ENCODE results near the gene TNN. TPM values are rescaled to one million over a fixed set of nuclear protein-coding genes. Genes with fewer than 3 reads are reported as not detected.

TNN gene
- total RNA-seq, 2 donors from 2014 or later, result under 0.01 TPM; not detected in 1

DNA sequence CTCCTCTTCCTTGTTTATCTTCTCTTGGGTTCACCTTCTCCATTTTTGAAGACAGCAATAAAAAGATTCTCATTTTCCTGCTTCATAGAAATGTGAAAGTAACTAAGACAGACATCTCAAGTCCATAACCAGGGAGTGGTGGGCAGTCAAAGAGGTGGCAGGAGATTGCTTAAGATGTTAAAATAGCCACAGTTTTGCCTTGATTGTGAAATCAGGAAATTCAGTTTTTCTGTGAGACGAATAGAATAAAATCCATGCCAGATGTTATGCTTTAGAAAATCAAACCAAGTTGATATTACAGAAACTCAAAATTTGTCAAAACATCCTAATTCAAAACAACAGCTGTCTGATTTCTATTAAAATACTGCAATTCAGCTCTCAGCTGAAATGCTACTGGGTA lies 57.2 kb downstream of the TNN start:
- Histone ChIP-seq H3K9me3 (no peaks in the 10 kb centered on the region), H3K4me1 (no peaks in the 10 kb centered on the region), H3K4me3 (no peak overlapping the region), H3K27ac (no peak overlapping the region), H3K27me3 (no peaks in the 10 kb centered on the region), H3K36me3 (replicated peaks in 1 of 2; ENCODE audit: insufficient read depth in 1 of 2, low read depth in 2 of 2) (no peaks in the 10 kb centered on the region)
- intact Hi-C loops (cut with DNase I), result no loop called here
- WGBS, 2 donors, result 38 to 48% methylated on average over 1 of the region's 1 CpG
- TF ChIP-seq, protein P1, sequence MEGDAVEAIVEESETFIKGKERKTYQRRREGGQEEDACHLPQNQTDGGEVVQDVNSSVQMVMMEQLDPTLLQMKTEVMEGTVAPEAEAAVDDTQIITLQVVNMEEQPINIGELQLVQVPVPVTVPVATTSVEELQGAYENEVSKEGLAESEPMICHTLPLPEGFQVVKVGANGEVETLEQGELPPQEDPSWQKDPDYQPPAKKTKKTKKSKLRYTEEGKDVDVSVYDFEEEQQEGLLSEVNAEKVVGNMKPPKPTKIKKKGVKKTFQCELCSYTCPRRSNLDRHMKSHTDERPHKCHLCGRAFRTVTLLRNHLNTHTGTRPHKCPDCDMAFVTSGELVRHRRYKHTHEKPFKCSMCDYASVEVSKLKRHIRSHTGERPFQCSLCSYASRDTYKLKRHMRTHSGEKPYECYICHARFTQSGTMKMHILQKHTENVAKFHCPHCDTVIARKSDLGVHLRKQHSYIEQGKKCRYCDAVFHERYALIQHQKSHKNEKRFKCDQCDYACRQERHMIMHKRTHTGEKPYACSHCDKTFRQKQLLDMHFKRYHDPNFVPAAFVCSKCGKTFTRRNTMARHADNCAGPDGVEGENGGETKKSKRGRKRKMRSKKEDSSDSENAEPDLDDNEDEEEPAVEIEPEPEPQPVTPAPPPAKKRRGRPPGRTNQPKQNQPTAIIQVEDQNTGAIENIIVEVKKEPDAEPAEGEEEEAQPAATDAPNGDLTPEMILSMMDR (IDR thresholded peaks at IDR 0.05), result no peak
- TF ChIP-seq POLR2A (IDR thresholded peaks at IDR 0.05), result no peak
- no peak for DNase-seq
- no peak for ATAC-seq

DNA sequence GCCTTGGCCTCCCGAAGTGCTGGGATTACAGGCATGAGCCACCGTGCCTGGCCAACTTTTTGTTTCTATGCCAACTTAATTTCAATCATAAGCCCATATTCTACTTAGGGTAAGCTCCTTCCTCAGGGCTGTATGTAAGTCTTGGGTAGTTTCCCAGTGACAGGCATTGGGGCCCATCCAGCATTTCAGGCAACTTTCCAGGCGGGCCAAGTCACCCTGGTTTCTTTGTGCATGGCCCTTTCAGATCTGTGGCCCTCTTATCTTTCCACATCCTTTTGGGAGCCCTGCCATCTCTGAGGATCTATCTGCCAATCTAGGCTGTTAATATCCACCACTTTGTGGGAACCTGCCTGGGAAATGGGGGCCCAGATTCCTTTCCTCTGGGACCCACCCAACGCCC lies 58.7 kb downstream of the TNN start:
- intact Hi-C loops (cut with DNase I), result no loop called here
- ATAC-seq, result no peak
- H3K4me1 ChIP-seq, result no peaks in the 10 kb centered on the region
- WGBS, 2 donors, result 61 to 67% methylated on average over 4 of the region's 4 CpGs
- H3K36me3 ChIP-seq (replicated peaks in 1 of 2; ENCODE audit: insufficient read depth in 1 of 2, low read depth in 2 of 2), result no peaks in the 10 kb centered on the region
- DNase-seq, result no peak
- no peak overlapping the region for H3K27ac ChIP-seq
- no peaks in the 10 kb centered on the region for H3K9me3 ChIP-seq
- no peak overlapping the region for H3K4me3 ChIP-seq
- no peak for TF ChIP-seq POLR2A (IDR thresholded peaks at IDR 0.05)
- TF ChIP-seq, protein P1 (IDR thresholded peaks at IDR 0.05), result no peak
- no peaks in the 10 kb centered on the region for H3K27me3 ChIP-seq

DNA sequence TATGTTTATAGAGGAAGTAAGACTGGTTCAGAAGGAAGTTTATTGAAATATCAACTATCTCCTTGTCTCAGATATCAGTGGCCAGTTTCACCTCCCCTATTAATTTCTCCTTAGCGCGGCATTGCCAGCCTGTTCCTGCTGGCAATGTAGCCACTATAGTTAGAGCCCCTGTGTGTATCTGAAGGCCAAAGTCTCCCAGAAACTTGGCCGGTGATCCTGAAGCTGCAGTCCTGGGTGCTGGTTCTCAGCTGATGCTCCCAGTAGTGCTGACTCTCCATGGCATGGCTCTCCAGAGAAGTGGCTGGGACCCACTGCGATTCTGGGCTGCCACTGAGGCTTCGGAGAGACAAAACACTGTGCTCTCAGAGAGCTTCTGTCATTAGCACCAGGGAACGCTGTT lies 59.9 kb downstream of the TNN start:
- DNase-seq, result no peak
- ATAC-seq, result no peak
- H3K4me1 ChIP-seq, result no peaks in the 10 kb centered on the region
- H3K9me3 ChIP-seq, result no peaks in the 10 kb centered on the region
- no peaks in the 10 kb centered on the region for H3K36me3 ChIP-seq (replicated peaks in 1 of 2; ENCODE audit: insufficient read depth in 1 of 2, low read depth in 2 of 2)
- no peak overlapping the region for H3K4me3 ChIP-seq
- no peaks in the 10 kb centered on the region for H3K27me3 ChIP-seq
- no peak overlapping the region for H3K27ac ChIP-seq
- intact Hi-C loops (cut with DNase I), result no loop called here
- TF ChIP-seq POLR2A (IDR thresholded peaks at IDR 0.05), result no peak
- TF ChIP-seq, protein P1 (IDR thresholded peaks at IDR 0.05), result no peak
- 68 to 87% methylated on average over 5 to 6 of the region's 6 CpGs for WGBS, 2 donors

DNA sequence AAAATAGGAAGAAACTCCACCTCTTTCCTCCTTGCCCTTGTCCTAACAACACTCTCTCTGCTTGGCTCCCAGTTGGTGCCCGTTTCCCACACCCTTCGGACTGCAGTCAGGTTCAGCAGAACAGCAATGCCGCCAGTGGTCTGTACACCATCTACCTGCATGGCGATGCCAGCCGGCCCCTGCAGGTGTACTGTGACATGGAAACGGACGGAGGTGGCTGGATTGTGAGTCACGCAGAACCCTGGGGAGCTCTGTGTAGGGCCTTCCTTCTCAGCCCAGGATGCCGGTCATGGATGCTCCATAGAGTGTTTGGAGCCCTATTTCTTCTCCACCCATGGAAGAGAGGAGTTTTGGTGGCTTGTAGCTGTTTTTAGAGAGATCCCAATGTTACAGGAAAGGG lies 60.9 kb downstream of the TNN start:
- DNase-seq (no peak), ATAC-seq (no peak)
- Histone ChIP-seq H3K4me3 (no peak overlapping the region), H3K27me3 (no peaks in the 10 kb centered on the region), H3K9me3 (no peaks in the 10 kb centered on the region), H3K27ac (no peak overlapping the region), H3K36me3 (replicated peaks in 1 of 2; ENCODE audit: insufficient read depth in 1 of 2, low read depth in 2 of 2) (no peaks in the 10 kb centered on the region), H3K4me1 (no peaks in the 10 kb centered on the region)
- TF ChIP-seq, protein P1 (IDR thresholded peaks at IDR 0.05), result no peak
- TF ChIP-seq POLR2A (IDR thresholded peaks at IDR 0.05), result no peak
- WGBS, 2 donors, result 76 to 85% methylated on average over 9 of the region's 9 CpGs
- intact Hi-C loops (cut with DNase I), result no loop called here

DNA sequence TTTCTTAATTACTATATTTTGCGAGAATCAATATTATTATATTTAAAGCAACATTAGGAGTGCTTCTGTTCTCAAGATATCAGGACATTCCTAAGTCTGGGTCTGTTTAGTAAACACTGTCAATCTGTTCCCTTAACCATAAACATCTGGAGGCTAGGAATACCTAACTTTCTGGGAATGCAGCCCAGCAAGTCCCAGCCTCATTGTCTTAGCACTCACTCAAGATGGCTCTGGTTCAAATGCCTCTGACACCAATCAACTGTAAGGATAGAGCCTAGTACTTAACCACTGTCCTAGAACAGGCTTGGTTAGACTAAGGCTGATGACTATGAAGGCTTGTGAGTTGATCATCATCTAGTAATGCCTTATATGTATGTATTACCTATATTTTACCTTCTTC lies 61.5 kb downstream of the TNN start:
- no peak overlapping the region for H3K27ac ChIP-seq
- intact Hi-C loops (cut with DNase I), result no loop called here
- no peak overlapping the region for H3K4me3 ChIP-seq
- DNase-seq, result peak in 1 of 4 donors; percentile 21
- H3K4me1 ChIP-seq, result no peaks in the 10 kb centered on the region
- WGBS, 2 donors, result 93 to 94% methylated on average over 1 of the region's 1 CpG
- no peak for ATAC-seq
- no peaks in the 10 kb centered on the region for H3K9me3 ChIP-seq
- no peaks in the 10 kb centered on the region for H3K27me3 ChIP-seq
- H3K36me3 ChIP-seq (replicated peaks in 1 of 2; ENCODE audit: insufficient read depth in 1 of 2, low read depth in 2 of 2), result no peaks in the 10 kb centered on the region
- TF ChIP-seq, protein P1 (IDR thresholded peaks at IDR 0.05), result no peak
- no peak for TF ChIP-seq POLR2A (IDR thresholded peaks at IDR 0.05)
